Measurements from ENCODE around the gene RBMS3.

The RBMS3 gene

GRCh38 chr3:29741231-29741630 is 460.4 kb downstream of the RBMS3 start:
- Histone ChIP-seq H3K4me3 (replicated peaks; ENCODE audit: low read depth, low read length) (no peak overlapping the region), H3K36me3 (ENCODE audit: control insufficient read depth, insufficient read depth, low read length) (no peaks in the 10 kb centered on the region), H3K27me3 (replicated peaks; ENCODE audit: control insufficient read depth, insufficient read depth, low read length) (no peaks in the 10 kb centered on the region)
- no peak for DNase-seq (ENCODE audit: extremely low read depth, insufficient read length)
- TF ChIP-seq, protein P1, sequence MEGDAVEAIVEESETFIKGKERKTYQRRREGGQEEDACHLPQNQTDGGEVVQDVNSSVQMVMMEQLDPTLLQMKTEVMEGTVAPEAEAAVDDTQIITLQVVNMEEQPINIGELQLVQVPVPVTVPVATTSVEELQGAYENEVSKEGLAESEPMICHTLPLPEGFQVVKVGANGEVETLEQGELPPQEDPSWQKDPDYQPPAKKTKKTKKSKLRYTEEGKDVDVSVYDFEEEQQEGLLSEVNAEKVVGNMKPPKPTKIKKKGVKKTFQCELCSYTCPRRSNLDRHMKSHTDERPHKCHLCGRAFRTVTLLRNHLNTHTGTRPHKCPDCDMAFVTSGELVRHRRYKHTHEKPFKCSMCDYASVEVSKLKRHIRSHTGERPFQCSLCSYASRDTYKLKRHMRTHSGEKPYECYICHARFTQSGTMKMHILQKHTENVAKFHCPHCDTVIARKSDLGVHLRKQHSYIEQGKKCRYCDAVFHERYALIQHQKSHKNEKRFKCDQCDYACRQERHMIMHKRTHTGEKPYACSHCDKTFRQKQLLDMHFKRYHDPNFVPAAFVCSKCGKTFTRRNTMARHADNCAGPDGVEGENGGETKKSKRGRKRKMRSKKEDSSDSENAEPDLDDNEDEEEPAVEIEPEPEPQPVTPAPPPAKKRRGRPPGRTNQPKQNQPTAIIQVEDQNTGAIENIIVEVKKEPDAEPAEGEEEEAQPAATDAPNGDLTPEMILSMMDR (IDR thresholded peaks at IDR 0.05; ENCODE audit: insufficient read depth, low read length, poor library complexity, severe bottlenecking), result no peak

GRCh38 chr3:29745232-29745870 is 464.5 kb downstream of the RBMS3 start:
- TF ChIP-seq, protein P1 (IDR thresholded peaks at IDR 0.05; ENCODE audit: insufficient read depth, low read length, poor library complexity, severe bottlenecking), result no peak

GRCh38 chr3:29746163-29746760 is 465.4 kb downstream of the RBMS3 start:
- H3K27me3 ChIP-seq (replicated peaks; ENCODE audit: control insufficient read depth, insufficient read depth, low read length), result no peaks in the 10 kb centered on the region
- no peaks in the 10 kb centered on the region for H3K36me3 ChIP-seq (ENCODE audit: control insufficient read depth, insufficient read depth, low read length)
- no peak overlapping the region for H3K4me3 ChIP-seq (replicated peaks; ENCODE audit: low read depth, low read length)
- no peak for DNase-seq (ENCODE audit: extremely low read depth, insufficient read length)
- TF ChIP-seq, protein P1 (IDR thresholded peaks at IDR 0.05; ENCODE audit: insufficient read depth, low read length, poor library complexity, severe bottlenecking), result no peak

More at GRCh38 chr3:29745232-29745870, 464.5 kb downstream of the RBMS3 start:
- Histone ChIP-seq H3K4me3 (replicated peaks; ENCODE audit: low read depth, low read length) (no peak overlapping the region), H3K36me3 (ENCODE audit: control insufficient read depth, insufficient read depth, low read length) (no peaks in the 10 kb centered on the region), H3K27me3 (replicated peaks; ENCODE audit: control insufficient read depth, insufficient read depth, low read length) (no peaks in the 10 kb centered on the region)
- no peak for DNase-seq (ENCODE audit: extremely low read depth, insufficient read length)

DNA sequence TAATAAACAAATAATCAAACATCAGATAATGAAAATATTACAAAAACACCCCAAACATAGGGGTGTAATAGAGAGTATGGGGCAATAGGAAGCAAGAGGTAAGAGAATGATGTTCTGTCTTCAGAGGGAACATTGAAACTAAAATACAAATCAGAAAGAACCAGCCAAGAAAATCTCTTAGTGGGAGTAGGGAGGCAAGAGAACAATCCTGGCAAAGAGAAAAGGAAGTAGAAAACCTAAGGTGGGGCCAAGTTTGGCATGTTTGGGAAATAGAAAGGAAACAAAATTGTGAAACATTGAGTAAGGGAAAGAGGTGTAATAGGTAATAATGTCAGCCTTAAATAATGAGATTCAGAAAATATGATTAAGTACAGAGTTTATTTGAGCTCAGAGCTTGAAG is 467.1 kb downstream of the RBMS3 start:
- H3K36me3 ChIP-seq (ENCODE audit: control insufficient read depth, insufficient read depth, low read length), result no peaks in the 10 kb centered on the region
- DNase-seq (ENCODE audit: extremely low read depth, insufficient read length), result no peak
- no peak overlapping the region for H3K4me3 ChIP-seq (replicated peaks; ENCODE audit: low read depth, low read length)
- H3K27me3 ChIP-seq (replicated peaks; ENCODE audit: control insufficient read depth, insufficient read depth, low read length), result no peaks in the 10 kb centered on the region
- TF ChIP-seq, protein P1 (IDR thresholded peaks at IDR 0.05; ENCODE audit: insufficient read depth, low read length, poor library complexity, severe bottlenecking), result no peak

- TF ChIP-seq, protein P1 (IDR thresholded peaks at IDR 0.05; ENCODE audit: insufficient read depth, low read length, poor library complexity, severe bottlenecking), result no peak
- no peaks in the 10 kb centered on the region for H3K27me3 ChIP-seq (replicated peaks; ENCODE audit: control insufficient read depth, insufficient read depth, low read length)
- peak; percentile 8 for DNase-seq (ENCODE audit: extremely low read depth, insufficient read length)
- no peaks in the 10 kb centered on the region for H3K36me3 ChIP-seq (ENCODE audit: control insufficient read depth, insufficient read depth, low read length)
- H3K4me3 ChIP-seq (replicated peaks; ENCODE audit: low read depth, low read length), result no peak overlapping the region
These were observed 470.9 kb downstream of the RBMS3 start for GRCh38 chr3:29751647-29752314.
